ENCODE measurements around the gene ZNF575.

DNA sequence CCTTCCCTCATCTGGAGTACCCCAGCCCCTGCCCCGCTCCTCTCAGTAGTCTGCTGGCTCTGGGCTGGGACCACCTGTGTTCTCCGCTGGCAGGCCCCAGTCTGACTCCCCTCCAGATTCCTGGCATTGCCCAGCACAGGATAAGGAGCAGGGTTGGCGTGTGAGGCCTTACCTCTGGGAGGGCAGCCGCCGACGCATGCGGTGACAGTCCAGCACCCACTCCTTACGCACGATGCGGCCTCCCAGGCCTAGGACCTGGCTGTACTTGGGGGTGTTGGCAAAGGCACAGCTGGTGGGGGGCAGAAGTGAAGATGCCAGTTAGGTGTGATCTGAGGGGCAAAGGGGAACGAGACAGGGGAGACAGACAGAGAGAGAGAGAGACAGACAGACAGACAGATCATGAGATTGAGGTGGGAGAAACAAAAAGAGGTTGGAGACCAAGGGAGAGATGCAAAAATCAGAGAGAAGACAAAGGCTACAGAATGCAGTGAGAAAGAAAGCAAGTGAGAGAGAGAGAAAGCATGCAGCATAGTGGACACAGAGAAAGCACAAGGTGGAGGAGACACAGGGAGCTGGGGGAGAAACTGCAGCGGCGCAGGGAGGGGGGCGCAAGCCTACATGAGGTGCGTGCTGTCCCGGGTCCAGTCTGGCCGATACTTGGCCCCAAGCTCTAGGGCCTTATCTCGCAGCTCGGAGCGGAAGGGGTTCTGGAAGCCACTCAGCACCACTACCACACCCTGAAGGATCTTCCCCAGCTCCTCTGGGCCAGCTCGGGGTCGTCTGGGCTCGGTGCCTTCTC is 18.6 kb downstream of the ZNF575 start:
- TF ChIP-seq EZH2 (IDR thresholded peaks at IDR 0.05; ENCODE audit: insufficient read depth, low read length), result no peak
- TF ChIP-seq, protein P1, sequence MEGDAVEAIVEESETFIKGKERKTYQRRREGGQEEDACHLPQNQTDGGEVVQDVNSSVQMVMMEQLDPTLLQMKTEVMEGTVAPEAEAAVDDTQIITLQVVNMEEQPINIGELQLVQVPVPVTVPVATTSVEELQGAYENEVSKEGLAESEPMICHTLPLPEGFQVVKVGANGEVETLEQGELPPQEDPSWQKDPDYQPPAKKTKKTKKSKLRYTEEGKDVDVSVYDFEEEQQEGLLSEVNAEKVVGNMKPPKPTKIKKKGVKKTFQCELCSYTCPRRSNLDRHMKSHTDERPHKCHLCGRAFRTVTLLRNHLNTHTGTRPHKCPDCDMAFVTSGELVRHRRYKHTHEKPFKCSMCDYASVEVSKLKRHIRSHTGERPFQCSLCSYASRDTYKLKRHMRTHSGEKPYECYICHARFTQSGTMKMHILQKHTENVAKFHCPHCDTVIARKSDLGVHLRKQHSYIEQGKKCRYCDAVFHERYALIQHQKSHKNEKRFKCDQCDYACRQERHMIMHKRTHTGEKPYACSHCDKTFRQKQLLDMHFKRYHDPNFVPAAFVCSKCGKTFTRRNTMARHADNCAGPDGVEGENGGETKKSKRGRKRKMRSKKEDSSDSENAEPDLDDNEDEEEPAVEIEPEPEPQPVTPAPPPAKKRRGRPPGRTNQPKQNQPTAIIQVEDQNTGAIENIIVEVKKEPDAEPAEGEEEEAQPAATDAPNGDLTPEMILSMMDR (IDR thresholded peaks at IDR 0.05; ENCODE audit: insufficient read depth, low read depth, low read length), result no peak
